HG03460 (cell line): ENCODE measurements around the gene NDUFB7.
"Not testable (repeated sequence)": the region's sequence is repeated elsewhere in the genome, so short reads cannot be mapped to it uniquely, and the experiment has no call there.

Experiments
- ATAC-seq: cut with Tn5 transposase; IDR thresholded peaks from one replicate; pipeline ENCODE4 v1.9.1; 2021; ENCODE audit not compliant: unreplicated experiment

The NDUFB7 gene

DNA sequence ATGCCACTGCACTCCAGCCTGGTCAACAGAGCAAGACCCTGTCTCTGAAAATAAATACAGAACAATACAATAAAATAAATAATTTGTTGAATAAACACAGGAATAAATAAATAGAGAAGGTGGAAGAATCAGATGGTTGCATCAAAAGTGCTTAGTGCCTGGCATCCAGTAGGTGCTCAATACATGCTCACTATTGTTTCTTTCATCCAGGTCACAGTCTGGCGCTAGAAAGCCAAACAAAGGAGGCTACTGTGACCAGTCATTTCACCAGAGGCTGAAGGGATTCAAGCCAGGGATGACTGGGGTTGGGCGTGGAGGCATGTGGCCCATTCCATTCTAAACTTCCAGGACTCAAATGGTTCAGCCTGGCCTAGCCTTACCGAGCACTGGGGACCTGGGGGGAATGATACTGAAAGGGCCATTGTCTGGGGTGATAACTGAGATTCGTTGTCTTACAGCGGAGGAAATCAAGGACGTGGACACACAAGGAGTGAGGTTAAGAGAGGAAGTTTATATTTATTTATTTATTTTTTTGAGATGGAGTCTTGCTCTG, 3.6 kb upstream of the NDUFB7 start:
- ATAC-seq = no peak

DNA sequence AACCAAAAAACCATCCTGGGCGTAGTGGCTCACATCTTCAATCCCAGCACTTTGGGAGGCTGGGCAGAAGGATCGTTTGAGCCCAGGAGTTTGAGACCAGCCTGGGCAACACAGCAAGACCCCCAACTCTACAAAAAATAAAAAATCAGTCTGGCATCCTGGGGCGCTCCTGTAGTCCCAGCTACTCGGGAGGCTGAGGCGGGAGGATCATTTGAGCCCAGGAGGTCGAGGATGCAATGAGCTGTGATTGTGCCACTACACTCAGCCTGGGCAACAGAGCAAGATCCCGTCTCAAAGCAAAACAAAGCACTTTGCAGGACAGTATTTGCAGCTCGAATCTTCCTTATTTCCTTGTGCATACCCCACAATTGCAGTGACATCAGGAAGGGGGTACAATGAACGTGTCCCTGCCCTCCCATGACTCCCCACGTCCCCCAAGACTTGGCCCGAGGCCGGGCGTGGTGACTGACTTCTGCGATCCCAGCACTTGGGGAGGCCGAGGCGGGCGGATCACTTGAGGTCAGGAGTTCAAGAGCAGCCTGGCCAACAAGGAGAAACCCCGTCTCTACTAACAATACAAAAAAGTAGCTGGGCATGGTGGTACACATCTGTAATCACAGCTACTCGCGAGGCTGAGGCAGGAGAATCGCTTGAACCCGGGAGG, 870 bp downstream of the NDUFB7 start:
- ATAC-seq = no peak

DNA sequence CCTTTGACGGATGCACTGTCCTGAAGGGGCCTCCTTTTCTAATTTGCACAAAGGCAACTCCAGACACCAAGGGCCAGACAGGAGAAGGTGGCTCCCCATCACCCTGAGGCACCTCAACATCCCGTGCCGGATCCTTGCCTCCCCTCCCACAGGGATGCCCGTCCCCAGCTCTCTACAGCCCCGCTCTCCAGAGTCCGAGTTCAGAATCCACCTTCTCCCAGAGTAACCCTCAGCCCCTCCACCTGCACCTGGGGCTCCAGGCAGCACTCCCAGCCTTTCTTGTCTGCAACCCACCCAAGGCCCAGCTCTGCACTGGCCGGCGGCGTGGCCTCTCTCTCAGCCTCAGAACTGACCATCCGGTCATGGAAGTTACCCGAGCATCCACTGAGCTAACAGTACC, 4.8 kb downstream of the NDUFB7 start:
- ATAC-seq = no peak

DNA sequence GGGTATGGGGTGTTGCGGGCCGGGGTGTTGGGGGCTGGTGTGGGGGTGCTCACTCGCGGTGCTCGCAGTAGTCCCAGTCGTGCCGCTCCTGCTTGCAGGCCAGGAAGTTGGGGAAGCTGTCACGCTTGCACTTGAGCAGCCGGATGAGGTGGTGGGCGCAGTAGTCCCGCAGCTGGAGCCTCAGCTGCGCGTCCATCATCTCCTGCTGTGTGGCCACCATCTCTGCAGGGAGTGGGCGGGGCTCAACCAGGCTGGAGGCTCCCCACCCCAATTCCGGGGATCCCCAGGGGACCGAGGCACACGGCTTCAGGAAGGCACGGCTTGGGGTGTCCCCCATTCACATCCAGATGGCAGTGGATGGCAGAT, 5.2 kb downstream of the NDUFB7 start:
- no peak for ATAC-seq

DNA sequence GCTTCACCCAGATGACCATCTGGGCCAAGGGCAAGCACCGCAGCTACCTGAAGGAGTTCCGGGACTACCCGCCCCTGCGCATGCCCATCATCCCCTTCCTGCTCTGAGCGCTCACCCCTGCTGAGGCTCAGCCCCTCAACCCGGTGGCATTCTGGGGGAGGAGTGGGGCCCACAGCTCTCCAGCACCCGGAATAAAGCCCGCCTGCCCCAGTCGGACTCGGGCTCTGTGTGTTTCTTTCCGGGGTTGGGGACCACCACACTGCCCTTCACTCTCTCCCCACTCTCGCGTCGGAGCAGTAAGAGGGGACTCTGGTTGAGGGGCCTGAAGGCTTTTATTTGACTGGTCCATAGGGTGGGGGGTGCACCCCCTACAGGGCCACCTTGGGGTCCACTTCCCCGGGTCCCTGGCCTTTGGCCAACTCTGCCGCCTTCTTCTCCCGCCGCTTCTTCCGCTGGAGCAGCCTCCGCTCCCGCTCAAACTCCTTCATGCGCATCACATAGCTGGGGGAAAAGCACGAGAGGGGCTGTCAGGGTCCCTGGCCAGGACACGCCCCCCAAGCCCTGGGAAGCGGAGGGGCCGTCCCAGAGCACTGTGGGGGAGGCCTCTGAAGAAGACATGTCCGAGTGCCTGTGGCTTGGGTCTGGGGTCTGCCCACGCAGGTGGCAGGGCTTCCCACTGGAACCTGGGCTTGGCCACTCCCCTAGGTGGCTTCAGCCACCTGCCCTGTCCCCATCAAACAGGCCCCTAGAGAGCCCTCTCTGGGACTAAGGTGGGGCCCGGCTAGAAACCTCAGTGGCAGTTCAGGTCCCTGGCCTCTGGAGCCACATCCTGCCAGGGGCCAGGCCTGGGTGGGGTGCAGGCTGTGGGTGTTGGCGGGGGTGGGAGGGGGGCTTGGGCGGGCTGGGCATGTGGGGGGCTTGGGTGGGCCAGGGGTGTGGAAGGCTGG, 5.8 kb downstream of the NDUFB7 start:
- no peak for ATAC-seq

DNA sequence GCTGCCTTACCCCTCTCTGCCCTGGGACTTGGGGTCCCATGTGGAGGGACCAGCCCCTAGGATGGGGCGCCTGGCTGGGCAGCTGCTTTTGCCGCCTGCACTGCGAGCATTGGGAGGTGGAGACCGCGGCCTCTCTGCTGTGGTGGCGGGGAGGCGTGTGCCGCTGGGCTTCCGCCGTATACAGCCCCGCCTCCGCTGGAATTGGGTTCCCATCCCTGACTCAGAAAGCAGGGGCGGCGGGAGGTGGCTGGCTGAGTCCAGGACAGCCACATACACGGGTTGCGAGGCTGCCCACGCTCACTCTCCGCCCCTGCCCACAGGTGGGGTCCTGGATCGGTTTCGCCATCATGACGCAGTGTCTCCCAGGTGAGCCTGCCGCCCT, 6.6 kb downstream of the NDUFB7 start:
- no peak for ATAC-seq

DNA sequence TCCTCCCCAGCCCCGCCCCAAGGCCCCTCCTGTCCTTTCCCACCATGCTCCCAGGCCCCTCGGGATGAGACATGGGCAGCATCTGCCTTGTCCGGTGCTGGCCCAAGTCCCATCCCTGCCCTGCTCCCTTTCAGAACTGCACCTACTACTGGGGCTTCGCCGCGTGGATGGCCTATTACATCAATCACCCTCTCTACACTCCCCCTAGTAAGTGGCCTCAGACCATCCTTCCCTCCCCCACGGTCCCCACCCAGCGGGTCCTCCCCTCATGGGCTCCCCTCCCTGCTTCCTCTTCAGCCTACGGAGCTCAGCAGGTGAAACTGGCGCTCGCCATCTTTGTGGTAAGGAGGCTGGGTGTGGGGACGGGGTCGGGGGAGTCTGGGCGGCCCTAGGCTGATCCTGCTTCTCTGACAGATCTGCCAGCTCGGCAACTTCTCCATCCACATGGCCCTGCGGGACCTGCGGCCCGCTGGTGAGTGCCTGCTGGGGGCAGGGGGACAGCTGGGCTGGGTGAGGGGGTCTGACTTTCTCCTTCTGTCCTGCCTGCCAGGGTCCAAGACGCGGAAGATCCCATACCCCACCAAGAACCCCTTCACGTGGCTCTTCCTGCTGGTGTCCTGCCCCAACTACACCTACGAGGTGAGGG, 7.1 kb downstream of the NDUFB7 start:
- not testable (repeated sequence) for ATAC-seq

DNA sequence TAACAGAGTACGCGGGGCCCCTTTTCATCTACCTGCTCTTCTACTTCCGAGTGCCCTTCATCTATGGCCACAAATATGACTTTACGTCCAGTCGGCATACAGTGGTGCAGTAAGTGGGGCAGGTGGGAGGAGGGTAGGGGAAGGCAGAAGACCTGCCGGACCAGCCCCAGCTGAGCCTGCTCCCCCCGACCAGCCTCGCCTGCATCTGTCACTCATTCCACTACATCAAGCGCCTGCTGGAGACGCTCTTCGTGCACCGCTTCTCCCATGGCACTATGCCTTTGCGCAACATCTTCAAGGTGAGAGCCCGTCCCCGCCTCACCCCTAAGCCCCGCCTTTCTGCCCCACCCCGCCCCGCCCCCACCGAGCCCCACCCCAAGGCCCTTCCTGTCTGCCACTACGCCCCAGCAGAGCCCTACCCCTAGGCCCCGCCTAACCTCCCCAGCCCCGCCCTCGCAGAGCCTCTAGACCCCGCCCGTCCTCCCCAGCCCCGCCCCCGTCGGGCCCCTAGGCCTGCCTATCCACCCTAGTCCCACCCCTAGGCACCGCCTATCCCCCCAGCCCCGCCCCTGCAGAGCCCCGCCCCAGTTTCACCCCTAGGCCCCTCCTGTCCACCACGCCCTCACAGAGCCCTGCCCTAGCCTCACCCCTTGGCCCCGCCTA, 7.7 kb downstream of the NDUFB7 start:
- ATAC-seq = no peak

DNA sequence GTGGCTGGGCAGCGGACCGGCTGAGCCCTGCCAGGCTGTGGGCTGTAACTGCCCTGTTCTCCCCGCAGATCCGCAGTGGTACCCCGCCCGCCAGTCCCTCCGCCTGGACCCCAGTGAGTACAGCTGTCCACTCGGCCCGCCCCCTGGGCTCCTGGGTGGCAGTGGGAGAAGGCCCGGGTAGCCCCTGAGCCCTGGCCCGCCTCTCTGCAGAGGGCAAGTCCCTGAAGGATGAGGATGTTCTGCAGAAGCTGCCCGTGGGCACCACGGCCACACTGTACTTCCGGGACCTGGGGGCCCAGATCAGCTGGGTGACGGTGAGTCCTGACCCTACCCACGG, 8.3 kb downstream of the NDUFB7 start:
- no peak for ATAC-seq

DNA sequence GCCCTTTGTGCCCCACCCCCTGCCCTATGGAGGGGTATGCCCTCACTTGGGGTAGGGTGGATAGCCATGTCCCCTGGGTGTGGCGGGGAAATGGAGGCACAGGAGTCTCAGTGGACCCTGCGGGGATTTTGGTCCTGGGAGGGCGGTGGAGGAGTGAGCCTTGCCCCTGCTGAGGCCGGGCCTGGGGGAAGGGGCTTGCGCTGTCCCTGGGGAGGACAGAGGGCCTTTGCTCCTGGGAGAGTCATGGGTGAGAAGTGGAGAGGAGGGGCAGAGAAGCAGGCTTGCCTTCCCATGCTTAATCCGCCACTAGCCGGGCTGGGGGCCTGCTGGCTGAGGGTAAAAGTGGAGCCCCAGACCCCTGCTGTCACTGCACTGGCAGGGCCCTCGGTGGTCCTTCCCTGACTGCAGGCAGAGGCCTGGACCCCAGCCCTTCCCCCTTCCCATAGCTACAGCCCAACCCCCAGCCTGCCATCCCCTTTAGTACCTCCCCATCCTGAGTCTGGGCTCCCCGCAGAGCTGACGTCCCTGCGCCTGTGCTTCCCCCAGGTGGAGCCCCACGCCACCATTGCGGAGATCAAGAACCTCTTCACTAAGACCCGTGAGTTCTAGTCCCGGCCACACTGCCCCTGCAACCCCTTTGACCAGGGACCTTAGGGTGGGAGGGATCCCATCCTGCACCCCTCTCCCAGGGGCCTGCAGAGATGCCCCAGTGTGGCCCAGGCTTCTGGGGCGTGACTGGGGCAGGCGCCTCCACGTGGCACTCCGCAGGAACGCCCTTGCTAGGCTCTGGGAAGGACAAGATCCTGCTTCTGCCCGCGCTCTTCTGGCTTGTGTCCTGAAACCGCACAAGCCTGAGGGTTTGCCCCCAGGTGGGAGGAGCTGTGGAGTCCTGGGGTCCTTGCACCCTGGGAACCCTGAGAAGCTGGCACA, 8.9 kb downstream of the NDUFB7 start:
- ATAC-seq = no peak

DNA sequence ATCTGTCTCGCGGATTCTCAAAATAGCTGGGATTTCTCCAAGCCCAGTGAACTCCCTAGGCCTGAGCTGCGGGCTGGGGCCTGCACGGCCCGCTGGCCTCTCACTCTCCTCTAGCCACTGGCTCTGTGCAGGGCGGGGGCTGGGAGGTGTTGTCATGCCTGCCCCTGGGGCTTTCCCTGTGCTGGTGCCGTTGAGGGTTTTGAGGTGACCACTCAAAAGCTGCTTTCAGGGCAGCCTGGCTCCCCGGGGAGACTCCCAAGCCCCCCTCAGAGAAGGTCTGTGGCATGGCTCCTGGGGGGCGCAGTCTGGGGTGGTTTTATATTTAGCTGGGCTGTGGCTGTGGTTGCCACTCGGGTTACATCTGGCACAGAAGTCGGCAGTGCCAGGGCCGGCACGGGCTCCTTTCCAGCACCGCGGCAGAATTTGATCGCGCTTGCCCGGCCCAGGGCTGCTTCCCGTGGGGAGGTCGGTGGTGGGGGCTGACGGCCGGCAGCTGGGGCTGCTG, 10.0 kb downstream of the NDUFB7 start:
- no peak for ATAC-seq

DNA sequence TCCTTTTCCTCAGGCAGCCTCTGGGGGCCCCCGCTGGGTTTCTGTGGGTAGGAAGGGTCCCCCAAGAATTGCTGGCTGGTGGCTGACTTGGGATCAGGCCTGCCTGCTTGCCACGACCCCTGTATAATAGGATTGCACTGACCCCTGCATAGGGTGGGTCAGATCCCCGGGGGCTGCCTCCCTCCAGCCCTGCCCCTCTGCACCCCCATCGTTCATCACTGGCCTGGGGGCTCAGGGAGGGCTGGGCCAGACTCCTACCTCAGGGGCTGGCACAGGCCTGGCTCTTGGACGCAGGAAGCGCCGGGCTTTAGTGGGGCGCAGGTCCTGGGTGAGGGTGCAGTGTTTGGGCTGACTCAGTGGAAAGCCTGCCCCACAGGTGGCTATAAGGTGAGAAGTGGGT, 10.6 kb downstream of the NDUFB7 start:
- no peak for ATAC-seq

DNA sequence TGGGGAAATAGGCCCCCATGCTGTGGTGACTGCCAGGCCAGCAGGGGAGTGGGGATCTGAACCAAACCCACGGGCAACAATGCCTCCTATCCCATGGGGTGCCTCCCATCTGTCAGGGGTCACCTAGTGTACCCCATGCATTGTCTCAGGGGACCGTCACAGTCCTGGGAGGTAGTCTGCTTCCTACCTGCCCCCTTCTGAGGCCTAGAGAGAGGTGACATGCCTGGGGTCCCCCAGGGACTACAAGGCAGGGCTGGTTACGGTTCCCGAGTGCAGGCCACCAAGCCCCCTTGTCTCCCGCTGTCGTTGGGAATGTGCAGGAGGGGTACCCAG, 11.1 kb downstream of the NDUFB7 start:
- ATAC-seq = no peak

DNA sequence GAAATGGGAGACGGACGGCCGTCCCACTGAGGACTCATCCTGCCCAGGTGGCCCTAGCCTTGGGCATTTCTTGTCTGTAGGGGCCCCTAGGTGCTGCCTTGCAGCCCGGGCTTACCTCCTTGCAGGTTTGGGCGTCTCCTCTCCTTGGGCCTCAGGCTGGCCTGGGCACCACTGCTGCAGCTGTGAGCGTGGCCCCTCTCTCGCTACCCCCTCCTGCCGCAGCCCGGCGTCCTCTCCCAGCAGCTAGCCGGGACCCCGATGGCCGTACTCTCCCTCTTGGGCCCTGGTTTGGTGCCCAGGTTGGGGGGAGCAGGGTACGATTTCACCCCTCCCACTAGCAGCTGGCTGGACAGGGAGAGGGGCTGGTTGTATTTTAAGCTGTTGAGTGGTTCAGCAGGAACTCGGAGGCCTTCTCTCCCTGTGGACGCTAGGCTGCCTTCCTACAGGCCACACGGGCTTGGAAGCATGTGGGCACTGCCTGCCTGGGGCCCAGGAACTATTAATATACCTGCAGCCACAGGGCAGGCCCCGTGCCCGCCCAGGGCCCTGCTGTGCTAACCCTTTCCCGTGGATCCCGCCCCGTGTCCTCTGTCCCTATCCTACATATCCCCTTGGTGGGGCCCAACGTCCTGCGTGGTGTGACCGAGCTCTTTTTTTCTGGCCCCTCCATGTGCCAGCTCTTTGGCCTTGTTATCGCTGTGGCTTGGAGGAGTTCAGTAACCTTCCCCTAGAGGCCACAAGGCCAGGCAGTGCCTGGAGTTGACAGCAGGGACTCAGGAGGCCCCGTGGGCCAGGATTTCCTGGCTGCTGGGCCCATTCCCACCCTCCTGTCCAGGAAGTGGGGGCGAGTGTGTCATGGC, 11.7 kb downstream of the NDUFB7 start:
- ATAC-seq = no peak

DNA sequence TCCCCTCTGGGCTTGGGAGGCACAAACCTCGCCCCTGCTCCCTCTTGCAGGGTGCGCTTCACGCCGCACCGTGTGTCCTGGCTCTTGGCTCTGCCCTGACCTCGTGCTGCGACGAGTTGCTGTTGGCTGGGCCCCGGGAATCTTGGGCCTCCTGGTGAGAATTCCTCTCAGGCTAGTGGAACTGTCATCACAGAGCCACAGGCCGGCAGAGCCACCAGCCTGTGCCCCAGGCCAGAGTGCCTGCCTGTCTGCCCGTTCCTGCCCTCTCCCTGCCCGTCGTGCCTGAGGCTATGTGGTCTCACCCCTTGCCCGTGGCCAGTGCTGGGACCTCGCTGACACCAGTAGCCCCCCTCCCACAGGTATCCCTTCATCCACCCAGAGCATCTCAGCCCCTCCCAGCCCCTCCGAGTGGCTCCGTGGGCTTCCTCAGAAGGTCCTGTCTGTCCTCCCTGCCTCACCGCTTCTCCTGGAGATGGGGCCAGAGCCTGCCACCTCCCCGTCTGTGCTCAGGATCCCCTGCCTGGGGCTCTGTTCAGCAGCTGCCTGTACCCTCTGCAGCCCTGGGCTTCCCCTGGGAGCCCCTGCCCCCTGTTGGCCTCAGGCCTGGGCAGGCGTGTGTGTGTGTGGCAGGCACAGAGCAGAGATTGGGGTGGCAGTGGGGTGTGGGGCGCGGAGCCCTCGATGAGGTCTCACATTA, 13.3 kb downstream of the NDUFB7 start:
- no peak for ATAC-seq

DNA sequence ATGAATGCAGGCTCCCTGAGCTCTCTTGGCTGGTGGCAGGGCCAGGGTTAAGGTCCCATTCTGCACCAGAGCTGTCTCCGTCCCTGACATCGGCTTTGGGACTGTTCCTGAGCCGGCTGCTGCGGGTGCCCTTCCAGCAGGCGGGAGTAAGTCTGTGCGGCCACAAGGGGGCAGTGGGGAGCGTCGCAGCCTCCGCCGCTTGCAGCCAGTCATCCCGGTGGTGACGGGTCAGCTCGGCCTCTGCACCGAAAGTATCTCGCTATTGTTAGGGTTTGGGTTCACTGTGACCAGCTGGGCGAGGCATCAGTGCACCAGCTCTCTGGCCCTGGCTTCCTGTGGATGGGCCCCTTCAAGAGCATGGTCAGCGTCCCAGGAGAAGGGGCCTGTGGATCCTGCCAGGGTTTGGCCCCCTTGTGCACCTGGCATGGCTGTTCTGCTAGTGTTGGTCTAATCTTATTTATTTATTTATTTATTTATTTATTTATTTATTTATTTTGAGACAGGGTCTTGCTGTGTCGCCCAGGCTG, 15.1 kb downstream of the NDUFB7 start:
- no peak for ATAC-seq

DNA sequence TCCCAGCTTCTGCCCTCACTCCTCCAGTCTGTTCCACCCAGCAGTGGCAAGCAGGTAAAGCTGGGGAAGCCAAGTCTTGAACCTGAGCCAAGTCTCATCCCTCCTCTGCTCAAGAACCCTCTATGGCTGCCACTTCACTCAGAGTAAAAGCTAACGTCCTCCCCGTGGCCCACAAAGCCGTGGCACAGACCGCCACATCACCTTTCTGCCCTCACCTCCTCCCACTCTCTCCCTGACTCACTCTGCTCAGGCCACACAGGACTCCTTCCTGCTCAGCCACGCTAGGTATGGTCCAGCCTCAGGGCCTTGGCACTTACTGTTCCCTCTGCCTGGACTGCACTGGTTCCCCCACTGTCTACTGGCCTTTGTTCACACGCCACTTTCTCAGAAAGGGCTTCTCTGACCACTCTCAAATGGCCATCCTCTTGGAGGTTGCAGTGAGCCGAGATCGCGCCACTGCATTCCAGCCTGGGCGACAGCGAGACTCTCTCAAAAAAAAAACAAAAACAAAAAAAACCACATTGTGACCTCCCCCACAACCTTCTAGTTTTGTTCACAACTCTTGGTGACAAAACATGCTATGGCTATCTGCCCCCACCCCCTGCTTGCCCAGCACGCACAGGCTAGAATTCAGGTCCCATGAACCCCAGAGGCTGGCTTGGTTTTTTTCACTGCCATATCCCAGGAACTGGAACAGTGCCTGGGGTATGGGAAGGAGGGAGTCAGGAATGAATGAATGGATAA, 15.8 kb downstream of the NDUFB7 start:
- no peak for ATAC-seq

DNA sequence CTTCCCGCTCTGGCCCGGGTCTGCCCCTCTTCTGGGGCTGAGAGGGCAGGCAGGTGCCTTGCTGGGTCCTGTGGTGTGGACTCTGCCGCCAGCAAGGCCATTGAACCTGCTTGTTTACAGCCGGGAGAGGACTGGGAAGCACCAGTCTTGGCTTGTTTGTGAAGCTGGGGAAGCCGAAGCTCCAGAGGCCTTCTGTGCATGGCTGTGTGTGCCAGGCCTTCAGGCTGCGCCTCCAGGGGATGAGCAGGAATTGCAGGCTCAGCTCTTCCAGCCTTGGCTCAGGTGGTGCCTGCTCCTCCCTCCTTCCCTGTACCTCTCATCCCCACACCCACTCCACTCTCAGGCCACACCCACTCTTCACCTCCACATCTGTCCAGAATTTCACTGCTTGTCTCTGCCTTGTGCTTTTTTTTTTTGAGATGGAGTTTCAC, 17.5 kb downstream of the NDUFB7 start:
- ATAC-seq = no peak
